Neural cell (in vitro differentiated cells): Measurements from ENCODE around the gene CREB3L4. TPM values are rescaled to one million over a fixed set of nuclear protein-coding genes. Genes with fewer than 3 reads are reported as not detected.

Experiments
- H2AFZ ChIP-seq: fragments of 200-600, 300-800 bp; sonication (generic), shearing (Covaris generic); 2 replicates; pipeline ENCODE4 v1.6.0; 2014; ENCODE audit warnings: low read depth, mild to moderate bottlenecking, antibody characterized with exemption, low read length, moderate library complexity
- H3F3A ChIP-seq: fragments of 200-600 bp; shearing (Covaris generic); 2 replicates; pipeline ENCODE4 v1.6.1; 2016; ENCODE audit warnings: mild to moderate bottlenecking, moderate library complexity, mixed read lengths, antibody characterized with exemption, low read length; ENCODE audit not compliant: insufficient read depth, poor library complexity, severe bottlenecking
- H3K27ac ChIP-seq: fragments of 200-600, 300-800 bp; sonication (generic), shearing (Covaris generic); 2 replicates; pipeline ENCODE4 v1.5.1; 2014; ENCODE audit warnings: mild to moderate bottlenecking, low read length, moderate library complexity
- H3K27me3 ChIP-seq: fragments of 300-800, 200-600 bp; sonication (generic), shearing (Covaris generic); 2 replicates; pipeline ENCODE4 v1.6.0; 2014; ENCODE audit warnings: mild to moderate bottlenecking, low read depth, low read length, moderate library complexity; ENCODE audit not compliant: insufficient read depth
- H3K36me3 ChIP-seq: fragments of 300-800, 200-600 bp; sonication (generic), shearing (Covaris generic); 2 replicates; pipeline ENCODE4 v1.5.1; 2014; ENCODE audit warnings: mild to moderate bottlenecking, antibody characterized with exemption, low read length, moderate library complexity; ENCODE audit not compliant: insufficient read depth
- H3K4me2 ChIP-seq: fragments of 300-800, 200-600 bp; sonication (generic), shearing (Covaris generic); 2 replicates; pipeline ENCODE4 v1.6.0; 2014; ENCODE audit warnings: mild to moderate bottlenecking, low read length
- H3K4me3 ChIP-seq: fragments of 300-800, 200-600 bp; sonication (generic), shearing (Covaris generic); 2 replicates; pipeline ENCODE4 v1.5.1; 2014; ENCODE audit warnings: mild to moderate bottlenecking, low read length, moderate library complexity
- H3K79me2 ChIP-seq: fragments of 200-600 bp; shearing (Covaris generic); replicated peaks from 2 replicates; pipeline ENCODE4 v1.6.0; 2014; ENCODE audit warnings: mild to moderate bottlenecking, low read length, moderate library complexity; ENCODE audit not compliant: insufficient read depth
- H3K9ac ChIP-seq: fragments of 300-800, 200-600 bp; sonication (generic), shearing (Covaris generic); 2 replicates; pipeline ENCODE4 v1.6.1; 2016; ENCODE audit warnings: mild to moderate bottlenecking, low read length, mixed read lengths
- H3K9me2 ChIP-seq: fragments of 200-600 bp; shearing (Covaris generic); 2 replicates; pipeline ENCODE4 v1.6.1; 2016; ENCODE audit warnings: mild to moderate bottlenecking, low read length, mixed read lengths; ENCODE audit not compliant: insufficient read depth
- H3K9me3 ChIP-seq: fragments of 200-600, 300-800 bp; sonication (generic), shearing (Covaris generic); 2 replicates; pipeline ENCODE4 v1.6.1; 2016; ENCODE audit warnings: mild to moderate bottlenecking, mixed run types, low read length, moderate library complexity, mixed read lengths
- H4K20me1 ChIP-seq: fragments of 200-600 bp; shearing (Covaris generic); 2 replicates; pipeline ENCODE4 v1.6.1; 2016; ENCODE audit warnings: mild to moderate bottlenecking, mixed run types; ENCODE audit not compliant: insufficient read depth
- CTCF ChIP-seq: fragments of 450-650 bp; IDR thresholded peaks from 2 replicates; pipeline ENCODE4 v1.5.1; 2014; ENCODE audit warnings: antibody characterized with exemption, mild to moderate bottlenecking, moderate library complexity; ENCODE audit not compliant: poor library complexity, severe bottlenecking
- EP300 ChIP-seq: fragments of 450-650 bp; conservative IDR thresholded peaks from 2 replicates; pipeline ENCODE4 v1.6.1; 2014; ENCODE audit warnings: antibody characterized with exemption, mild to moderate bottlenecking, moderate library complexity; ENCODE audit not compliant: poor library complexity, severe bottlenecking
- EZH2 ChIP-seq: fragments of 200-600, 300-800 bp; shearing (Covaris generic), sonication (generic); IDR thresholded peaks from 2 replicates; pipeline ENCODE4 v1.6.1; 2014; ENCODE audit warnings: antibody characterized with exemption, low read length, borderline replicate concordance, mild to moderate bottlenecking; ENCODE audit not compliant: insufficient read depth, poor library complexity, severe bottlenecking
- RAD21 ChIP-seq: fragments of 450-650 bp; conservative IDR thresholded peaks from 2 replicates; pipeline ENCODE4 v1.6.1; 2014; ENCODE audit warnings: antibody characterized with exemption, mild to moderate bottlenecking, moderate library complexity
- REST ChIP-seq: IDR thresholded peaks from 2 replicates; pipeline ENCODE4 v1.6.1; 2012; ENCODE audit warnings: borderline replicate concordance
- SMC3 ChIP-seq: fragments of 450-650 bp; conservative IDR thresholded peaks from 2 replicates; pipeline ENCODE4 v1.6.1; 2014; ENCODE audit warnings: antibody characterized with exemption, mild to moderate bottlenecking, moderate library complexity; ENCODE audit not compliant: poor library complexity
- TAF1 ChIP-seq: IDR thresholded peaks from 2 replicates; pipeline ENCODE4 v1.6.1; 2012; ENCODE audit warnings: low read depth
- polyA plus RNA-seq: library from polyadenylated mRNA; depleted of rRNA; stranded (reverse); fragments of >200 nt; gene quantifications from 2 replicates; pipeline ENCODE4 v1.2.3, GENCODE V29; 2014
- small RNA-seq, 3 experiments: library from RNA; depleted of rRNA; stranded (forward); fragments of <200 nt; gene quantifications; one replicate each; pipeline ENCODE3, GENCODE V24; 2012

The CREB3L4 gene
- polyA plus RNA-seq, 1 donor from 2014 or later: 18.0 TPM

- Histone ChIP-seq H3K79me2 (no peaks in the 10 kb centered on the region), H3K9me2 (no peaks in the 10 kb centered on the region), H3K27ac (no peak overlapping the region), H3K4me2 (no peak overlapping the region), H4K20me1 (no peaks in the 10 kb centered on the region), H3K9ac (no peak overlapping the region), H3F3A (no peaks in the 10 kb centered on the region), H3K27me3 (no peaks in the 10 kb centered on the region), H2AFZ (no peak overlapping the region), H3K9me3 (no peaks in the 10 kb centered on the region), H3K4me3 (no peak overlapping the region), H3K36me3 (no peaks in the 10 kb centered on the region)
- TF ChIP-seq EZH2 (no peak), RAD21 (no peak), SMC3 (no peak), CTCF (no peak), REST (no peak), TAF1 (no peak), EP300 (no peak)
These were observed 52.2 kb downstream of the CREB3L4 start for GRCh38 chr1:154019940-154020339.

Small RNAs within 50 kb of the gene (small RNA-seq; reads per million reads assigned to genes)
- gene MIR6737: 0 to 0.82 (median 0) reads per million in 3 experiments

Other genes with a start within 250 kb of the CREB3L4 start
- gene INTS3, start 239.9 kb upstream of the CREB3L4 start, polyA plus RNA-seq: 29.9 and 31.0 TPM in 2 replicates
- gene SLC27A3, start 192.5 kb upstream of the CREB3L4 start, polyA plus RNA-seq: 30.6 and 38.2 TPM in 2 replicates
- 12.0 and 12.8 TPM in 2 replicates for gene GATAD2B, start 44.9 kb upstream of the CREB3L4 start, polyA plus RNA-seq
- 25.3 and 30.9 TPM in 2 replicates for gene DENND4B, start 21.2 kb upstream of the CREB3L4 start, polyA plus RNA-seq
- gene CRTC2, start 9.3 kb upstream of the CREB3L4 start, polyA plus RNA-seq: 12.1 and 14.0 TPM in 2 replicates
- gene SLC39A1, start 4.4 kb upstream of the CREB3L4 start, polyA plus RNA-seq: 35.2 and 39.9 TPM in 2 replicates
- gene JTB, start 9.8 kb downstream of the CREB3L4 start, polyA plus RNA-seq: 257 and 265 TPM in 2 replicates
- gene RAB13, start 18.4 kb downstream of the CREB3L4 start, polyA plus RNA-seq: 0.53 TPM in 1 of 2 replicates, not detected in the other
- gene RPS27, start 22.9 kb downstream of the CREB3L4 start, polyA plus RNA-seq: 2,047 and 2,235 TPM in 2 replicates
- 0.09 TPM in 1 of 2 replicates, not detected in the other for gene NUP210L, start 187.2 kb downstream of the CREB3L4 start, polyA plus RNA-seq
- gene TPM3, start 224.2 kb downstream of the CREB3L4 start, polyA plus RNA-seq: 339 and 356 TPM in 2 replicates
- not detected in 2 replicates for gene CFAP141, start 238.4 kb downstream of the CREB3L4 start, polyA plus RNA-seq